Smooth muscle cell (in vitro differentiated cells): ENCODE measurements around the gene MMP1. TPM values are rescaled to one million over a fixed set of nuclear protein-coding genes. Genes with fewer than 3 reads are reported as not detected.

Experiments
- DNase-seq: peaks from one replicate; lab custom pipeline; 2025; ENCODE audit not compliant: unreplicated experiment; lab: John Stamatoyannopoulos, UW
- H2AFZ ChIP-seq: fragments of 200-600 bp; sonication (generic); 2 replicates; pipeline ENCODE4 v1.6.0; 2016; ENCODE audit warnings: antibody characterized with exemption, low read depth, mild to moderate bottlenecking
- H3F3A ChIP-seq: fragments of 200-600 bp; sonication (generic); 2 replicates; pipeline ENCODE4 v1.6.0; 2017; ENCODE audit warnings: antibody characterized with exemption, low read depth
- H3K27ac ChIP-seq: fragments of 200-600 bp; sonication (generic); 2 replicates; pipeline ENCODE4 v1.5.1; 2016; ENCODE audit warnings: low read depth, mild to moderate bottlenecking
- H3K27me3 ChIP-seq: fragments of 200-600 bp; sonication (generic); 2 replicates; pipeline ENCODE4 v1.6.1; 2016; ENCODE audit warnings: low read depth, mild to moderate bottlenecking
- H3K36me3 ChIP-seq: fragments of 200-600 bp; sonication (generic); 2 replicates; pipeline ENCODE4 v1.5.1; 2016; ENCODE audit warnings: low read depth
- H3K4me1 ChIP-seq: fragments of 200-600 bp; sonication (generic); 2 replicates; pipeline ENCODE4 v1.5.1; 2016; ENCODE audit warnings: low read depth
- H3K4me2 ChIP-seq: fragments of 200-600 bp; sonication (generic); 2 replicates; pipeline ENCODE4 v1.6.0; 2016; ENCODE audit warnings: mild to moderate bottlenecking
- H3K4me3 ChIP-seq: fragments of 200-600 bp; sonication (generic); 2 replicates; pipeline ENCODE4 v1.5.1; 2016; ENCODE audit warnings: mild to moderate bottlenecking
- H3K79me2 ChIP-seq: fragments of 200-600 bp; sonication (generic); 2 replicates; pipeline ENCODE4 v1.6.0; 2016; ENCODE audit warnings: low read depth, mild to moderate bottlenecking
- H3K9ac ChIP-seq: fragments of 200-600 bp; sonication (generic); 2 replicates; pipeline ENCODE4 v1.6.0; 2016; ENCODE audit warnings: low read depth
- H3K9me3 ChIP-seq: fragments of 200-600 bp; sonication (generic); replicated peaks from 2 replicates; pipeline ENCODE4 v1.5.1; 2016; ENCODE audit warnings: low read depth
- H4K20me1 ChIP-seq: fragments of 200-600 bp; sonication (generic); 2 replicates; pipeline ENCODE4 v1.6.0; 2016; ENCODE audit warnings: low read depth
- whole genome bisulfite sequencing: methylation state at CpG from one replicate; pipeline ENCODE4 v1.1.7; 2016; ENCODE audit warnings: low lambda C conversion rate; 5-methylcytosine and 5-hydroxymethylcytosine counted together
- polyA plus RNA-seq: library from polyadenylated mRNA; unstranded; fragments of >200 nt; fragmentation: Nextera tagmentation; extraction: Ambion mirVana; gene quantifications from 2 replicates; pipeline ENCODE4 v1.2.1, GENCODE V29; 2016
- total RNA-seq: library from RNA; depleted of rRNA; stranded (reverse); fragments of >200 nt; gene quantifications from 2 replicates; pipeline ENCODE4 v1.2.3, GENCODE V29; 2014
- TF ChIP-seq, protein P1 (sequence below): fragments of 200-600 bp; sonication (generic); IDR thresholded peaks from 2 replicates; pipeline ENCODE4 v1.5.1; 2017; ENCODE audit warnings: borderline replicate concordance, mild to moderate bottlenecking, antibody characterized with exemption; ENCODE audit not compliant: insufficient read depth, poor library complexity, severe bottlenecking

MMP1 gene
- total RNA-seq: 27.8 and 38.3 TPM in 2 replicates
- 9.1 and 24.0 TPM in 2 replicates for polyA plus RNA-seq

DNA sequence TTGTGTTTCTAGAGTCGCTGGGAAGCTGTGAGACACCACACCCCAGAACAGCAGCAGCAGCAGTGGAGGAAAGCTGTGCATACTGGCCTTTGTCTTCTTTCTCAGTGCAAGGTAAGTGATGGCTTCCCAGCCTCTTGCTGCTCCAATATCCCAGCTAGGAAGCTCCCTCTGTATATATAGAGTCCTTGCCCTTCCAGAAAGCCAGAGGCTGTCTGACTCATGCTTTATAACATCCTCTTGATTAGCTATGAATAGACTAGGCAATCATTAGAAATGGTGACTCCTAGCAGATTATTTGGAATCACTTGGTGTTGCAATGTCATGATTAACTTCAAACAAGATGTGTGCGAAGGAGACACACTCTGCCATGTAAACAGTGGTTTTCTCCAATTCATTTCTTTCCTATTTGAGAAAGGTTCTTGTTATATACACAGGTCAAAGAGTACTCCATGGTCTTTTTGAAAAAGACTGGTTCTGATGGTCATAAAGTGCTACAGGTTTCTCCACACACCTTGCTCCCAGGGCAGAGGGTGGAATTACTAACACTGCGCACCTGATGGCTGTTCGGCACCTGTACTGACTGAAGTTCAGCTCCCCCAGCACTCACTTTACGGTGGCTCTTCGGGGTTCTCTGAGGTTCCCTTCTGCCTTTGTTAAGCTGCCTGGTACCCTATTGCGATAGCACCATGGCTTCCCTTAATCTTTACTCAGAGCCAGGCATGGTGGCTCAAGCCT is at the start of gene MMP1:
Gene MMP1 (minus strand): TSS at position 149 of the 735 bp plus-strand sequence. CDS start 68 bp downstream, at position 81.
- Histone ChIP-seq H3F3A (peaks cover 3% of the 10 kb centered on the region), H4K20me1 (no peaks in the 10 kb centered on the region), H3K9me3 (no peaks in the 10 kb centered on the region), H3K27ac (no peak within 1 kb of the TSS), H3K4me3 (no peak within 1 kb of the TSS), H3K4me1 (no peaks in the 10 kb centered on the region), H3K9ac (no peak within 1 kb of the TSS), H3K27me3 (no peaks in the 10 kb centered on the region), H3K4me2 (peak within 1 kb of the TSS; percentile 31), H3K36me3 (no peaks in the 10 kb centered on the region), H3K79me2 (no peaks in the 10 kb centered on the region), H2AFZ (no peak within 1 kb of the TSS)
- 86% methylated on average over 7 of the region's 7 CpGs for WGBS
- no peak for DNase-seq
- TF ChIP-seq, protein P1, sequence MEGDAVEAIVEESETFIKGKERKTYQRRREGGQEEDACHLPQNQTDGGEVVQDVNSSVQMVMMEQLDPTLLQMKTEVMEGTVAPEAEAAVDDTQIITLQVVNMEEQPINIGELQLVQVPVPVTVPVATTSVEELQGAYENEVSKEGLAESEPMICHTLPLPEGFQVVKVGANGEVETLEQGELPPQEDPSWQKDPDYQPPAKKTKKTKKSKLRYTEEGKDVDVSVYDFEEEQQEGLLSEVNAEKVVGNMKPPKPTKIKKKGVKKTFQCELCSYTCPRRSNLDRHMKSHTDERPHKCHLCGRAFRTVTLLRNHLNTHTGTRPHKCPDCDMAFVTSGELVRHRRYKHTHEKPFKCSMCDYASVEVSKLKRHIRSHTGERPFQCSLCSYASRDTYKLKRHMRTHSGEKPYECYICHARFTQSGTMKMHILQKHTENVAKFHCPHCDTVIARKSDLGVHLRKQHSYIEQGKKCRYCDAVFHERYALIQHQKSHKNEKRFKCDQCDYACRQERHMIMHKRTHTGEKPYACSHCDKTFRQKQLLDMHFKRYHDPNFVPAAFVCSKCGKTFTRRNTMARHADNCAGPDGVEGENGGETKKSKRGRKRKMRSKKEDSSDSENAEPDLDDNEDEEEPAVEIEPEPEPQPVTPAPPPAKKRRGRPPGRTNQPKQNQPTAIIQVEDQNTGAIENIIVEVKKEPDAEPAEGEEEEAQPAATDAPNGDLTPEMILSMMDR: no peak

DNA sequence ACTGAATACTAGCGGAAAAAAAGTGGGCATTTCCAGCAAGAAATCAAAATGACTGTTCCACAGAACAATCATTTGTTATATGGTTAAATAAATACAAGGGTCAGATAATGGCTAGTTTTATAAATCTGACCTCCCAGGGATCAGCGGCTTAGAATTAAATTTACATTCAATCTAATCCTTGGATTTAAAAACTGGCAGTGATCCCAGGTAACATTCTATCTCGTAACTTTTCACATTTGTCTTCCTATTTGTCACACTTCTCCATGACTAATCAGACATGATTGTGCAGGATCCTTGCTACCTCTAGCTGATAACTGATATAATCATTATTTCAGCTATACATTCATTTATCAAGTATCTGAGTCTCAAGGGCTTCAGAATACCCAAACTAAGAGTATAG is 48.3 kb upstream of the MMP1 start:
- TF ChIP-seq, protein P1: no peak
- Histone ChIP-seq H3F3A (no peaks in the 10 kb centered on the region), H2AFZ (no peak overlapping the region), H3K4me2 (no peak overlapping the region), H3K9me3 (no peaks in the 10 kb centered on the region), H3K36me3 (no peaks in the 10 kb centered on the region), H3K4me3 (no peak overlapping the region), H3K4me1 (no peaks in the 10 kb centered on the region), H3K27me3 (peaks cover 5% of the 10 kb centered on the region), H3K27ac (no peak overlapping the region), H3K79me2 (no peaks in the 10 kb centered on the region), H4K20me1 (no peaks in the 10 kb centered on the region), H3K9ac (no peak overlapping the region)
- DNase-seq: no peak
- WGBS: 90% methylated on average over 3 of the region's 3 CpGs

DNA sequence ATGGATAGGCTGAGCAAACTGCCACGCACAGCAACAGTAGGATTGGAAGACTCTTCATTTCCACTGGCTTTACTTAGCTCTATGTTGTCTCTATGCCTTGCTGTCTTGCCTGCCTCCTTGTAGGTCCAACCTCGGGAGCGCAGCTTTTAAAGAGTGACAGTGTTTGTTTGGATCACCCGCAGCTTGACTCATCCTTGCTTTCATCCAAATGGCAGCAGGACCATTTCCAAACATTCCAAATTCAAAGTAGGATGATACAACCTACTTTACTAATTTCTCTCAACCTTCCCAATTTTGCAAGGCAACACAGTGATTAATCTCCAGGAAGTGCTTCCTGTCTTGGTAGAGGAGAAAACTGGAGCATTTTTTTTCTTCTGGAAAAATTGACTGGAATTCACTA is 45.5 kb upstream of the MMP1 start, which contains the start of gene MMP3:
Gene MMP3 (minus strand): TSS at position 121 of the 400 bp plus-strand sequence. CDS start 63 bp downstream, at position 58.
- no peak within 1 kb of the TSS for H2AFZ ChIP-seq
- no peak within 1 kb of the TSS for H3K27ac ChIP-seq
- no peaks in the 10 kb centered on the region for H3K36me3 ChIP-seq
- DNase-seq: no peak
- no peak within 1 kb of the TSS for H3K9ac ChIP-seq
- H3K9me3 ChIP-seq: no peaks in the 10 kb centered on the region
- TF ChIP-seq, protein P1: no peak
- H3K4me1 ChIP-seq: no peaks in the 10 kb centered on the region
- H3K4me2 ChIP-seq: no peak within 1 kb of the TSS
- 81% methylated on average over 4 of the region's 4 CpGs for WGBS
- no peaks in the 10 kb centered on the region for H3K79me2 ChIP-seq
- no peaks in the 10 kb centered on the region for H3F3A ChIP-seq
- H4K20me1 ChIP-seq: no peaks in the 10 kb centered on the region
- H3K4me3 ChIP-seq: no peak within 1 kb of the TSS
- H3K27me3 ChIP-seq: peaks cover 5% of the 10 kb centered on the region

DNA sequence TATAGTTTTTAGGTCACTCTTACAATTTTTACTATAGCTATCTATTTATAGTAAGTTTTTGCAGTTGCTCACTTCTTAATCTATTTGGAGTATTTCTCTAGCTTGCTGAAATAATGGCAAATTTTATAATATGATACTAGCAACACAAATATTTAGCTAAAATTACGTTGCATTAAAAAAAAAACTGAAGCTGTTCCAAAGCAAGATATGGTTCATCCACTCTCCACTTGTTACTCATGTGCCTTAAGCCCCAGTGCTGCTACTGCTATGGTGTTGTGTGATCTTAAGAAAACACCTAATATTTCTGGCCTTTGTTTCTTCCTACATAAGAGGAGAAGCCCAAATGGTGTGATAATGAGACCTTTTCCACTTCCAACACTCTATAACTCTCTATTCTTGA is 45.0 kb upstream of the MMP1 start:
- Histone ChIP-seq H3K27me3 (peaks cover 5% of the 10 kb centered on the region), H3K9ac (no peak overlapping the region), H3K79me2 (no peaks in the 10 kb centered on the region), H3K4me2 (no peak overlapping the region), H3K27ac (no peak overlapping the region), H3K4me3 (no peak overlapping the region), H3K4me1 (no peaks in the 10 kb centered on the region), H2AFZ (no peak overlapping the region), H3K36me3 (no peaks in the 10 kb centered on the region), H3K9me3 (no peaks in the 10 kb centered on the region), H4K20me1 (no peaks in the 10 kb centered on the region), H3F3A (no peaks in the 10 kb centered on the region)
- TF ChIP-seq, protein P1: no peak
- DNase-seq: no peak
- WGBS: 92% methylated on average over 1 of the region's 1 CpG
